Vagina (tissue), 2 donors: ENCODE measurements around the gene TXNL4B.

ENCODE experiments used
- CTCF ChIP-seq, 3 experiments: fragments of 450-650 bp in 2 of 3; fragments of 200-600 bp in 1 of 3; sonication (generic) in 1 of 3; IDR thresholded peaks; one replicate each; pipeline ENCODE4 v1.5.1; 2017 to 2019; ENCODE audit warnings: antibody characterized with exemption in 3 of 3, mild to moderate bottlenecking in 2 of 3, moderate library complexity in 2 of 3
- POLR2A ChIP-seq, 2 donors: fragments of 450-650 bp; IDR thresholded peaks; one replicate each; pipeline ENCODE4 v1.6.1; 2017; ENCODE audit warnings: antibody characterized with exemption in 2 of 2, mild to moderate bottlenecking in 2 of 2, moderate library complexity in 2 of 2

GRCh38 chr16:72137380-72138063, 44.1 kb upstream of the TXNL4B start:
- TF ChIP-seq CTCF (IDR thresholded peaks at IDR 0.05) (no peak), POLR2A (IDR thresholded peaks at IDR 0.05) (no peak)
